ENCODE measurements around the gene GDPGP1. TPM values are rescaled to one million over a fixed set of nuclear protein-coding genes. Genes with fewer than 3 reads are reported as not detected.

GDPGP1 gene
- total and polyA plus RNA-seq, 9 of the 15 experiments (the other 6 are each of a cell fraction or from before 2014, with no cell fraction given) = 0.78 to 6.1 (median 2.8) TPM

DNA sequence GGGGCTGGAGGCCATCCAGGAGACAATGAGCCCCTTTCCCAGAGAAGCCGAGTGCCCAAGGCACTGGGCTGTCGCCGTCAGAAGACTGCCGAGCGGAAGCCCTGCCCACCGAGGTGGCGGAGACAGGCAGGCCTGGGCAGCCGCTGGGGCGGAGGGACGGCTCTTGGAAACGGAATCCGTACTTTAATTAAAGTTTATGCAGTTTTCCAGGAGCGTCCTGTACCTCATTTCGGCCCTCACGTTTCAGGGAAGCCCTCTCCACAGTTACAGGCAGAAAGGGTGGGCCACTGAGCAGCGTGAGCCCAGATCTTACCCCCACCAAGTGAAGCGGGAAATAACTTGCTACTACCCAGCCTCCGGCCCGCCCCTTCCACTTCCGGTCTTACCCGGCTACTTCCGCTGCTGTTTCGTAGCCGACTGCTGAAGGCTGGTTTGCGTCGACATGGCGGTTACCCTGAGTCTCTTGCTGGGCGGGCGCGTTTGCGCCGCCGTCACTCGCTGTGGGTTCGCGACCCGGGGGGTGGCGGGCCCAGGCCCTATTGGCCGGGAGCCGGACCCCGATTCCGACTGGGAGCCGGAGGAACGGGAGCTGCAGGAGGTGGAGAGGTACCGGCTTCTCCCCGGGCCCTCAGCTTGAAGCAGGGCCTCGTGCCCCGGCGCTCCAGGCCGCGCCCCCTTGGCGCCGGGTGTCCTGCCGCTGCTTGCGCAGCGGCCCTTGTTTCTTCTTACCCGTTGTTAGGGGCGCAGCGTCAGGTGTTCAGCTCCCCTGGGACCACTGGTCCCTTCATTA, 31.5 kb downstream of the GDPGP1 start, which contains the start of gene NGRN (continued):
- peak; percentile 96 for TF ChIP-seq ZBTB40 (IDR thresholded peaks at IDR 0.05)
- TF ChIP-seq ZBTB40 (CRISPR knock-in tag; IDR thresholded peaks at IDR 0.05) = no peak
- TF ChIP-seq XRCC5 (IDR thresholded peaks at IDR 0.05; ENCODE audit: low read depth, low read length) = peak; percentile 14; the same call in 1 of the 2 replicates
- TF ChIP-seq DPF2 (IDR thresholded peaks at IDR 0.05) = 0 out of 2 replicates have a peak, but pooled peaks have one; percentile 19
- TF ChIP-seq ETV1 (tag; conservative IDR thresholded peaks at IDR 0.05; ENCODE audit: low read depth) = peak; percentile 94
- TF ChIP-seq ZNF639 (CRISPR knock-in tag; conservative IDR thresholded peaks at IDR 0.05 in 1 of 2, IDR thresholded peaks at IDR 0.05 in 1 of 2) = peak in 1 of 2 experiments; percentile 62; a peak in 1 of 4 replicates
- TF ChIP-seq ZHX1 (conservative IDR thresholded peaks at IDR 0.05; ENCODE audit: low read length) = 0 out of 2 replicates have a peak, but pooled peaks have one; percentile 22
- TF ChIP-seq EP400 (IDR thresholded peaks at IDR 0.05) = peak; percentile 97
- peak; percentile 85 for TF ChIP-seq PHF20 (IDR thresholded peaks at IDR 0.05; ENCODE audit: partially characterized antibody)
- 0 out of 4 replicates have a peak, but pooled peaks of 1 of the 2 experiments have one; percentile 9 for TF ChIP-seq TRIM24 (IDR thresholded peaks at IDR 0.05)
- no peak for TF ChIP-seq DMBX1 (CRISPR knock-in tag; IDR thresholded peaks at IDR 0.05; ENCODE audit: borderline replicate concordance)

All from K562 (cell line).